ENCODE measurements around the gene PTCH1.

The PTCH1 gene

DNA sequence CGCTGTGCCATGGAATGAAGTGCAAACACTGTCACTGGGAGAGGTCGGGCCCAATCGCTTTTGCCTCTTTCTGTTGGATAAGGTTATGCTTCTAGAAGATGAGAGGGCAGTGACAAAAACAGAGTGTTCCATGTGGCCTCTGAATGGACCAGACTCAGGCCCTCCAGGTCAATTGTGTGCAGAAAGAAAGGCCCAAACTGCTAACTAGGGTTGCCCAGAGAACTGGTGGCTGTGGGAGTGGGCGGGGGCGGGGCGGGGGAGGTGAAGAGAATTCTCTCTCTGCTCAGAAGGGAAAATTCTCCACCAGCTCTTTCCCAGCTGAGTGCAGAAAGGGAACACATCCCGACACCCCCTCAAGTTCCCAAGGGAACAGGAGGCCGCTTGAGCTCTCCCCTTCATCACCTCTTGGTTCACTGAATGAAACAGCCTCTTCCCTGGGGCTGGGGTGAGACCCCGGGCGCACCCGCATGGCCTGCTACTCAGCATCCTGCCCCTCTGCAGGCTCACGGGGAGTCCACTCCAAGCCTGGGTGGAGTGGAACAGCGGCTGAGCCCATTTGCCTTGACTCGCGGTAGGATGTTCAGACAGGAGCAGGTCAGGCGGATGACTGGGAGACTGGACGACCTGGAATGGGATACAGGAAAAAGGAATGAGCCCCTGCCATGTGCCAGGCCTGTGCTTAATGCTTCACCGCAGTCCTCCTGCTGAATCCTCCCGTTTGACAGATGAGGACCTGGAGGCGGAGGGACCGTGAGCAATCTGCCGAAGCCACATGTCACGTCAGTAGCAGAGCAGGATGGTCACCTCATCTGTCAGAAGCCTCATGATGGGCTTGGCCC, 105.5 kb downstream of the PTCH1 start:
- DNase-seq (ENCODE audit: insufficient read length, low spot score) = no peak
- FAIRE-seq = no peak

DNA sequence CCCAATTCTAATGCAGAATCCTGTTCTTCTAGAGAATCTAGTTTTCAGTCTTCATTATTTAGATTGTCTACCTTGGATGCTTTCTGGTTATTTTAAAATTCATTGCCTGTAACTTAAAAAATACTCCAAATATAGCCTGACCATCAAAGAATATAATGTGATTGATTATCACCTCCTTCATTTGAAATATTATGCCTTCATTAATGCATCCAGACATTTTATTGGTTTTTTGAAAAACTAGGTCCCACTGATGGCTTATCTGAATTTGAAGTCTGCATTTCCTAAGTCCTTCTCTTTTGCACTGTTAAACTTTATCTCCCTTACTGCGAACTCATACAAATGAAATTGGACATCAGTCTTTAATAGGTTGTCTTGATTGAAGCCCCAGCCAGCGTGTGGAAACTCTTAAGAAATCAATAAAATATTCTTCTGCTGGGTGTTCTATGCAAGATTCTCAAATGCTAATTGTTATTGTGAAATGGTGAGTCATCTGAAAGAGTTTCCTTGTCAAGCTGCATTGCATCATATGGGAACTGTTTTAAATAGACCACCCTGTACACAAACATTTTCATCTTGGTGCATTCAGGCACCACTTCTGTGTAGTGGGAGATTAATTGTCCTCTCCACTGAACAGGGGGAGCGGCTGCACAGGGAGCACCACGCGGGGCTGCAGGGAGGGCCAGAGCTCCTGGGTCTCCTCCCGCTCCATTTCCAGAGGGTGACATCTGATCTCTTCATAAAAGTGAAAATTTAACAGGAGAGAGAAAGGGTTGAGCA, 106.9 kb downstream of the PTCH1 start:
- FAIRE-seq (no peak), DNase-seq (ENCODE audit: insufficient read length, low spot score) (no peak)

DNA sequence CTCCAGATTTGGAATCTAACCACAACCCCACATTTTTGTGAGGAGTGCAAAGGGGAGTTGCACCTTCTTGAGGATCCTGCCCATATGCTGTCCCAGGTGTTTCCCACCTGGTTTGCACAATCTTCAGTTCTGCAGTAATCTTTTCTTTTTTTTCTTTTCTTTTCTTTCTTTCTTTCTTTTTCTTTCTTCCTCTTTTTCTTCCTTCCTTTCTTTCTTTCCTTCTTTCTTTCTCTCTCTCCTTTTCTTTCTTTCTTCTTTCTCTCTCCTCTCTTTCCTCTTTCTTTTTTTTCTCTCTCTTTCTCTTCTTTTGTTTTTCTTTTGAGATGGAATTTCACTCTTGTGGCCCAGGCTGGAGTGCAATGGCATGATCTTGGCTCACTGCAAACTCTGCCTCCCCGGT, 109.2 kb downstream of the PTCH1 start:
- no peak for DNase-seq (ENCODE audit: insufficient read length, low spot score)
- FAIRE-seq = no peak

DNA sequence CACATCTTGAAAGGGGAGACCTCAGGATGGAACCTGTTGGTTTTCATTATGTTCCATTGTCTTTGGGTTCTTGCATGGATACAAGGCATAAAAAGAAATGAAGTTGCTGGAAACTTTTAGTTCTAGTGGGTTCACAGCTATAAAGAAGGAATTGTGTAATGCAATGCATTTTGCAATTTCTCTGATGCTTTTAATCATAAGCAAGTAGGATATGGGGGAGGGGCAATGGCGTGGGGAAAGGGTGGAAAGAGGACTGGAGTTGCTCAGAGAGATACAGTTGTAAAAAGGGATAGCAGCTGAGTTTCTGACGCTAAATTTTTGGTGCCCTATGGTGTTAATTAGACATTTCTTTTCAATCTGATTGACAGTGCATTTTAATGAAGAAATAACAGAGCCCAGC, 110.7 kb downstream of the PTCH1 start:
- FAIRE-seq (no peak), DNase-seq (ENCODE audit: insufficient read length, low spot score) (no peak)

DNA sequence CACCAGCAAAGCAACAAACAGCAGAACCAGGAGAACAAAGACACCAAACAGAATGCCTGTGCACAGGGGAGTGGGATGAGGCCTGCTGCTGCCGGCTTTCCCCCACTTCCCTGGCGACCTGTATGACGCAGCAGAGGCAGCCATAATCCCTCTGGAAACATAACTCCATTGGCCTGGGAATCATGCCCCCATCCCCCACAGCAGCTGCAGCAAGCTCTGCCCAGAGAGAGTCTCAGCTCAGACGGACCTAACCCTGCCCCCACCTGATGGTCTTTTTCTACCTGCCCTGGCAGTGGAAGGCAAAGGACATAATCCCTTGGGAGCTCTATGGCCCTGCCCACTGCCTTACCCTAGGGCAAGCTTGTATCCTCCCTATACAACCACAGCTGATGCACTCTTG, 117.5 kb downstream of the PTCH1 start:
- FAIRE-seq (no peak), DNase-seq (ENCODE audit: insufficient read length, low spot score) (no peak)

Measured in GM19239 (cell line).